ENCODE data around the gene LIME1. TPM values are rescaled to one million over a fixed set of nuclear protein-coding genes. Genes with fewer than 3 reads are reported as not detected.

LIME1 gene
- total RNA-seq, 1 donor from 2014 or later, result 8.7 TPM

DNA sequence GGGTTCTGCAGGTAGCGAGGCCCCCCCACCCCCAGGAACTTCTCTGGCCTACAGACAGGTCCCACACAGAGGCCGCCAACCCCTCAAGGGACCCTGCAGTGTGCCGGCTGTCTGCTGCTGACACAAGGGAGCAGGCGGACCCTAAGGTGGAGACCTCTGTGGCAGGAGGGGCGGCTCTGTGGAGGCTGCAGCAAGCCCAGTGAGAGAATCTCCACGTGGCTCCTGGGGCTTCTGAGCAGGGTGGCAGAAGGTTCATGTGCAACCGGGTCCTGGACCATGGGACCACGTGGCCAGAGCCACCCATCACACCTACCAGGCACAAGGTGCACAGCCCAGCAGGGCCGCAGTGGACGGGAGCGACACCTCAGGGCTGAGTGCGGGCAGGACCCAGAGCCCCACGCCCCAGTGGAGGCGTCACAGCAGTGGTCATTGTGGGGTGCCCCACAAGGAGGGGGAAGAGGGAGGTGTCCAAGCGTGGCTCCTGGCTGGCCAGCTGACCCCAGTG lies 32.9 kb upstream of the LIME1 start:
- DNase-seq (no peak), ATAC-seq (no peak)
- H3K27me3 ChIP-seq (ENCODE audit: low read depth), result no peaks in the 10 kb centered on the region
- H3K36me3 ChIP-seq, result peaks cover 41% of the 10 kb centered on the region
- intact Hi-C loops (cut with DNase I), result no loop called here
- peaks cover 32% of the 10 kb centered on the region for H3K4me1 ChIP-seq
- H3K9me3 ChIP-seq, result no peaks in the 10 kb centered on the region
- no peak overlapping the region for H3K27ac ChIP-seq
- TF ChIP-seq, protein P1, sequence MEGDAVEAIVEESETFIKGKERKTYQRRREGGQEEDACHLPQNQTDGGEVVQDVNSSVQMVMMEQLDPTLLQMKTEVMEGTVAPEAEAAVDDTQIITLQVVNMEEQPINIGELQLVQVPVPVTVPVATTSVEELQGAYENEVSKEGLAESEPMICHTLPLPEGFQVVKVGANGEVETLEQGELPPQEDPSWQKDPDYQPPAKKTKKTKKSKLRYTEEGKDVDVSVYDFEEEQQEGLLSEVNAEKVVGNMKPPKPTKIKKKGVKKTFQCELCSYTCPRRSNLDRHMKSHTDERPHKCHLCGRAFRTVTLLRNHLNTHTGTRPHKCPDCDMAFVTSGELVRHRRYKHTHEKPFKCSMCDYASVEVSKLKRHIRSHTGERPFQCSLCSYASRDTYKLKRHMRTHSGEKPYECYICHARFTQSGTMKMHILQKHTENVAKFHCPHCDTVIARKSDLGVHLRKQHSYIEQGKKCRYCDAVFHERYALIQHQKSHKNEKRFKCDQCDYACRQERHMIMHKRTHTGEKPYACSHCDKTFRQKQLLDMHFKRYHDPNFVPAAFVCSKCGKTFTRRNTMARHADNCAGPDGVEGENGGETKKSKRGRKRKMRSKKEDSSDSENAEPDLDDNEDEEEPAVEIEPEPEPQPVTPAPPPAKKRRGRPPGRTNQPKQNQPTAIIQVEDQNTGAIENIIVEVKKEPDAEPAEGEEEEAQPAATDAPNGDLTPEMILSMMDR (IDR thresholded peaks at IDR 0.05), result no peak
- no peak overlapping the region for H3K4me3 ChIP-seq

DNA sequence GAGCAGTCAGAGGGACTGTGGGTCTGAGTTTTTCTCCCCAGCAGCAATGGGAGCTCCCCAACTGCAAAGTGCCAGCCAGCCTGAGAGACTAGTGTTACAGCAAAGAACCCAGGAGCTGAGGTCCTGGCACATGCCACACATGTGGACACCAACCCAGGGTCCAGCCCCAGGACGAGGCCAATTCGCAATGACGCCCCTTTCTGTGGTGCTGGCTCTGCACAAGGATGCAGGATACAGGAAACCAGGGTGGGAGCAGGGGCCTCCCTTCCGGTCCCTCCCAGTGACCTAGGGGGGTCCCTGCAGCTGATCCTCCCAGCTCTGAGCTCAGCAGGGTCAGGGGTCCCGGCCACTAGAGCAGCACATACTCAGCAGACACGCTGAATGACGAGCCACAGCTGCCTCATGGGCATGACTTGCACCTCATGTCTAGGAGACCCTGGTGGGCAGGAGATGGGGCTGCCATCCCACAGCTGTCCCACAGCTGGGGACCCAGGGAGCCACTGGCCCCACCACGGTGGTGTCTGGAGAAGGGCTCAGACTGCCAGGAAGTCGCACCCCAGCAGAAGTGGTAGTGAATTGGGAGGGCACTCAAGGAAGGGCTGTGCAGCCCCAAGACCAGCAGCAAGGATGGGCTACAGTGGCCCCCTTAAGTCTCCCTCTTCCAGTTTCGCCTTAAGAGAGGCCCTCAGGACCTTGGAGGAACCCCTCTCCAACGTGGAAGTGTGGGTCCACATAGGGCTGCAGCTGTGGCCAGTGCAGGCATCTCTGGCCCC lies 32.3 kb upstream of the LIME1 start:
- H3K4me1 ChIP-seq, result peaks cover 32% of the 10 kb centered on the region
- no peak overlapping the region for H3K27ac ChIP-seq
- H3K27me3 ChIP-seq (ENCODE audit: low read depth), result no peaks in the 10 kb centered on the region
- TF ChIP-seq, protein P1 (IDR thresholded peaks at IDR 0.05), result no peak
- H3K9me3 ChIP-seq, result no peaks in the 10 kb centered on the region
- peaks cover 43% of the 10 kb centered on the region for H3K36me3 ChIP-seq
- DNase-seq (no peak), ATAC-seq (no peak)
- intact Hi-C loops (cut with DNase I), result no loop called here
- H3K4me3 ChIP-seq, result no peak overlapping the region

DNA sequence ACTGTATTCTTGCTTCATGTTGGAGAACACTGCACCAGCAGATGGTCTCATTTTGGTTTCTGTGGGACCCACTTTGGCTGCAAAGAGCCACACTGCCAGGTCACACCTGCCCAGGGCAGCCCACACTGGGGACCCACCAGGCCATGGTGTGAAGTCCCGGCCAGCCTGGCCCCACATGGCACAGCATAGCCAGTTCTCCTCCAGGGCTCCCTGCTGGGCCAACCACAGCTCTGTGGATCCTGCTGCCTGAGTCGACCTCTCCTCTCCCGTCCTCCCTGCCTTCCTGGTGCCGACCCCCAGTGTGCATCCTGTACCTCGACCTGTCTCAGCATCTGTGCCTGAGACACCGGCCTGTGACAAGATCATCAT lies 31.7 kb upstream of the LIME1 start:
- DNase-seq (no peak), ATAC-seq (no peak)
- Histone ChIP-seq H3K27ac (no peak overlapping the region), H3K4me3 (no peak overlapping the region), H3K9me3 (no peaks in the 10 kb centered on the region), H3K4me1 (peaks cover 32% of the 10 kb centered on the region), H3K36me3 (peaks cover 45% of the 10 kb centered on the region), H3K27me3 (ENCODE audit: low read depth) (no peaks in the 10 kb centered on the region)
- intact Hi-C loops (cut with DNase I), result no loop called here
- TF ChIP-seq, protein P1 (IDR thresholded peaks at IDR 0.05), result no peak

DNA sequence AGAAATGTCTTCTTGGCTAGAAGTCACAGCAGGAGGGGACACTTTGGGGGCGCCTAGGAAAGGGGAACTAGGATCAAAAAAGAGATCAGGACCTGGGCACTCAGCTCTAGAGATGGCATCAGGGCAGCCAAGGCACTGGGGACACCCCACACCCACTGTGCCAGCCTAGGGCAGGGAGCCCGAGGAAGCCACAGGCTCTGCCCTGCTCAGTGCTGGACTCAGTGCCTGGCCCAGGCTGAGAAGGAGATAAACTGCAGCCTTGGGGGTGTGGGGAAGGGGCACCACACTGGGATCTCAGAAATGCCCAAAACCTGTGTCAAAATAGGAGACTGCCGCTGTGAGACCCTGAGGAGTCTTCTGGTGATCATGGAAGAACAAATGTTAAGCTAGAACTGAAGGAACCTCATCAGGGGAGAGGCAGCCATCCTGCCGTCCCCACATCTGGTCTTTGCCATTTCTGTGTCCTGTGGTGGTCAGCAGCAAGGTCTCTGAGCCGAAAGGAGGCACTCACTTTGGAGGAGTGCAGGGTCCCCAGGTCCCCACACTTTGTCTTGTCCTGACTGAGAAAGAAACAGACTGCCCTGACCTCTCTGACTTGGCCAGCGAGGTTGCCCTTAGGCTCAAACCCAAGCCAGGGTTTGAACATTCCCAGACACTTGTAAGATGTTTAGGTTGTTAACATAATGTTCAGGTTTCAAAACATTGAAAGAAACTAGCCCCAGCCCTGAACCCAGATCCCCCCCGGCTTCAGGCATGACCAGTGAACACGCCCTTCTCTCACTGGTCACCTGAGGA lies 31.0 kb upstream of the LIME1 start:
- DNase-seq (no peak), ATAC-seq (no peak)
- Histone ChIP-seq H3K4me3 (no peak overlapping the region), H3K27me3 (ENCODE audit: low read depth) (no peaks in the 10 kb centered on the region), H3K9me3 (no peaks in the 10 kb centered on the region), H3K27ac (no peak overlapping the region), H3K36me3 (peaks cover 45% of the 10 kb centered on the region), H3K4me1 (peaks cover 32% of the 10 kb centered on the region)
- intact Hi-C loops (cut with DNase I), result no loop called here
- TF ChIP-seq, protein P1 (IDR thresholded peaks at IDR 0.05), result no peak

DNA sequence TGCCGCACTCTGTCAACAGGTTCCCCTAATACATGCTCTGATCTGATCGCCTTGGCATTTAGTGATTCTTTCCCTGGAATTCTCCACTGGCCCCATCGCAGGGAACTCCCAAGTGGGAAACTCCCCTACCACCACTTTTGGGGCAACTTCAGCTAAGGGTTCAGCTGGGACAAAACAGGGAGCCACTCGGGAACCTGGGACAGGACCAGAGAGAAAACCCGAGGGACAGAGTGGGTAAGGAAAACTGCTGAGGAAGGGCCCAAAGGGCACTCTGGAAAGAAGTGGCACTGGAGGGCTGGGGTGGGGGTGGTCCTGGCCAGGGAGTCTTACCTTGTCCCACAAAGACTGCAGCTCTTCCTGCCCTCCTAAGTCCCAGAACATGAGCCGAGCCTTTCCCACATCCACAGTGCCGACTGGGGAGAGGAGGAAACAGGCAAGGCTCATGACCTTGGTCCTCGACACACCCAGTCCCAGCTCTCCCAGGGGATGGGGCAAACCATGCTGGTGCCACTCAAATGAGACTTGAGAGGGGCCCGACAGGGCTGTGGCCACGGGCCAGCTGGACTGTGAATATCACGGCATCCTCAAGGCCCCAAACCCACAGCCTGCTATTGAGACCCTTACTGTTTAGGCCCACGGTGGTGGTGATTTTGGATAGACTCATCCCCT lies 30.3 kb upstream of the LIME1 start:
- Histone ChIP-seq H3K36me3 (peaks cover 51% of the 10 kb centered on the region), H3K4me3 (peak overlapping the region; percentile 96), H3K27me3 (ENCODE audit: low read depth) (no peaks in the 10 kb centered on the region), H3K4me1 (peaks cover 32% of the 10 kb centered on the region), H3K27ac (peak overlapping the region; percentile 95), H3K9me3 (no peaks in the 10 kb centered on the region)
- intact Hi-C loops (cut with DNase I), result no loop called here
- TF ChIP-seq, protein P1 (IDR thresholded peaks at IDR 0.05), result no peak
- ATAC-seq (no peak), DNase-seq (no peak)

Measured in lower lobe of right lung (tissue), 2 donors.